Measurements from ENCODE around the gene MKX. TPM values are rescaled to one million over a fixed set of nuclear protein-coding genes. Genes with fewer than 3 reads are reported as not detected.

Gene MKX
- total RNA-seq, 1 experiment from 2014 or later = not detected

DNA sequence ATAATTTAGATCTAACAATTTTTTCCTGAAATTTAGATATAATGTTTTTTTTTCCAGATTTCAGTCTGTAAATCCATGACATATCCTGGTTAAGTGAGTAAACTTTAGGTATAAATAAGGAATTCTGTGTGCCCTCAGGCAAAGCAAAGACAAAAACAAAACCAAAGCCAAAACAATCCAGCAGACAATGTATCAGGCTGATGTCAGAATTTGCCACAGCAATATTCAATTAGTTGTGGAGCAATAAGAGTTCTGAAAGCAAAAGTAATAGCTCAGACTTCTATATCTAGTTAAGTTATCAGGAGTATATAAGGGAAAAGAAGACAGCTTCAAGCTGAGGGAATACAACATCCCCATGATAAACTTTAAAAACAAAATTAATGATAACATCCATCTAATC is 82.0 kb downstream of the MKX start:
- ChIA-PET CTCF (no interaction called here), POLR2A (no interaction called here)
- no peaks in the 10 kb centered on the region for H3K9me3 ChIP-seq (ENCODE audit: control insufficient read depth, insufficient read depth, low read depth, low read length)
- H3K4me3 ChIP-seq (ENCODE audit: low read depth in 2 of 2, low read length in 2 of 2) = no peak overlapping the region
- no peaks in the 10 kb centered on the region for H3K27me3 ChIP-seq (ENCODE audit: control insufficient read depth, insufficient read depth, low read length)
- no peak overlapping the region for H3K27ac ChIP-seq (ENCODE audit: low read length)
- in situ Hi-C loops (cut with HindIII; ENCODE audit: low pct_unique_long_range_greater_than_20kb, low sequenced_read_pairs) (no loop called here), intact Hi-C loops (cut with micrococcal nuclease; ENCODE audit: unreplicated experiment) (loop anchor here (10.0 kb wide), 1 partner anchor 219 kb away; no protein-coding TSS in a partner anchor)
- no peaks in the 10 kb centered on the region for H3K36me3 ChIP-seq (ENCODE audit: control insufficient read depth, insufficient read depth, low read length)
- no peak for TF ChIP-seq POLR2AphosphoS5 (IDR thresholded peaks at IDR 0.05; ENCODE audit: low read depth, low read length)
- TF ChIP-seq, protein P1, sequence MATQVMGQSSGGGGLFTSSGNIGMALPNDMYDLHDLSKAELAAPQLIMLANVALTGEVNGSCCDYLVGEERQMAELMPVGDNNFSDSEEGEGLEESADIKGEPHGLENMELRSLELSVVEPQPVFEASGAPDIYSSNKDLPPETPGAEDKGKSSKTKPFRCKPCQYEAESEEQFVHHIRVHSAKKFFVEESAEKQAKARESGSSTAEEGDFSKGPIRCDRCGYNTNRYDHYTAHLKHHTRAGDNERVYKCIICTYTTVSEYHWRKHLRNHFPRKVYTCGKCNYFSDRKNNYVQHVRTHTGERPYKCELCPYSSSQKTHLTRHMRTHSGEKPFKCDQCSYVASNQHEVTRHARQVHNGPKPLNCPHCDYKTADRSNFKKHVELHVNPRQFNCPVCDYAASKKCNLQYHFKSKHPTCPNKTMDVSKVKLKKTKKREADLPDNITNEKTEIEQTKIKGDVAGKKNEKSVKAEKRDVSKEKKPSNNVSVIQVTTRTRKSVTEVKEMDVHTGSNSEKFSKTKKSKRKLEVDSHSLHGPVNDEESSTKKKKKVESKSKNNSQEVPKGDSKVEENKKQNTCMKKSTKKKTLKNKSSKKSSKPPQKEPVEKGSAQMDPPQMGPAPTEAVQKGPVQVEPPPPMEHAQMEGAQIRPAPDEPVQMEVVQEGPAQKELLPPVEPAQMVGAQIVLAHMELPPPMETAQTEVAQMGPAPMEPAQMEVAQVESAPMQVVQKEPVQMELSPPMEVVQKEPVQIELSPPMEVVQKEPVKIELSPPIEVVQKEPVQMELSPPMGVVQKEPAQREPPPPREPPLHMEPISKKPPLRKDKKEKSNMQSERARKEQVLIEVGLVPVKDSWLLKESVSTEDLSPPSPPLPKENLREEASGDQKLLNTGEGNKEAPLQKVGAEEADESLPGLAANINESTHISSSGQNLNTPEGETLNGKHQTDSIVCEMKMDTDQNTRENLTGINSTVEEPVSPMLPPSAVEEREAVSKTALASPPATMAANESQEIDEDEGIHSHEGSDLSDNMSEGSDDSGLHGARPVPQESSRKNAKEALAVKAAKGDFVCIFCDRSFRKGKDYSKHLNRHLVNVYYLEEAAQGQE (IDR thresholded peaks at IDR 0.05; ENCODE audit: insufficient read depth in 1 of 2, low read depth in 2 of 2, low read length in 1 of 2) = no peak
- TF ChIP-seq TCF7L2 (IDR thresholded peaks at IDR 0.05; ENCODE audit: low read depth, low read length) = no peak
- TF ChIP-seq SIN3A (IDR thresholded peaks at IDR 0.05; ENCODE audit: borderline replicate concordance, insufficient read depth, low read depth, low read length) = no peak
- TF ChIP-seq, protein P2, sequence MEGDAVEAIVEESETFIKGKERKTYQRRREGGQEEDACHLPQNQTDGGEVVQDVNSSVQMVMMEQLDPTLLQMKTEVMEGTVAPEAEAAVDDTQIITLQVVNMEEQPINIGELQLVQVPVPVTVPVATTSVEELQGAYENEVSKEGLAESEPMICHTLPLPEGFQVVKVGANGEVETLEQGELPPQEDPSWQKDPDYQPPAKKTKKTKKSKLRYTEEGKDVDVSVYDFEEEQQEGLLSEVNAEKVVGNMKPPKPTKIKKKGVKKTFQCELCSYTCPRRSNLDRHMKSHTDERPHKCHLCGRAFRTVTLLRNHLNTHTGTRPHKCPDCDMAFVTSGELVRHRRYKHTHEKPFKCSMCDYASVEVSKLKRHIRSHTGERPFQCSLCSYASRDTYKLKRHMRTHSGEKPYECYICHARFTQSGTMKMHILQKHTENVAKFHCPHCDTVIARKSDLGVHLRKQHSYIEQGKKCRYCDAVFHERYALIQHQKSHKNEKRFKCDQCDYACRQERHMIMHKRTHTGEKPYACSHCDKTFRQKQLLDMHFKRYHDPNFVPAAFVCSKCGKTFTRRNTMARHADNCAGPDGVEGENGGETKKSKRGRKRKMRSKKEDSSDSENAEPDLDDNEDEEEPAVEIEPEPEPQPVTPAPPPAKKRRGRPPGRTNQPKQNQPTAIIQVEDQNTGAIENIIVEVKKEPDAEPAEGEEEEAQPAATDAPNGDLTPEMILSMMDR (IDR thresholded peaks at IDR 0.05) = no peak
- no TSS peak for BruUV-seq (replicated peaks)
- DNase-seq (ENCODE audit: low read depth, low spot score) = no peak
- H3K4me1 ChIP-seq (ENCODE audit: control insufficient read depth, insufficient read depth, low read length) = no peaks in the 10 kb centered on the region
- ATAC-seq = no peak

DNA sequence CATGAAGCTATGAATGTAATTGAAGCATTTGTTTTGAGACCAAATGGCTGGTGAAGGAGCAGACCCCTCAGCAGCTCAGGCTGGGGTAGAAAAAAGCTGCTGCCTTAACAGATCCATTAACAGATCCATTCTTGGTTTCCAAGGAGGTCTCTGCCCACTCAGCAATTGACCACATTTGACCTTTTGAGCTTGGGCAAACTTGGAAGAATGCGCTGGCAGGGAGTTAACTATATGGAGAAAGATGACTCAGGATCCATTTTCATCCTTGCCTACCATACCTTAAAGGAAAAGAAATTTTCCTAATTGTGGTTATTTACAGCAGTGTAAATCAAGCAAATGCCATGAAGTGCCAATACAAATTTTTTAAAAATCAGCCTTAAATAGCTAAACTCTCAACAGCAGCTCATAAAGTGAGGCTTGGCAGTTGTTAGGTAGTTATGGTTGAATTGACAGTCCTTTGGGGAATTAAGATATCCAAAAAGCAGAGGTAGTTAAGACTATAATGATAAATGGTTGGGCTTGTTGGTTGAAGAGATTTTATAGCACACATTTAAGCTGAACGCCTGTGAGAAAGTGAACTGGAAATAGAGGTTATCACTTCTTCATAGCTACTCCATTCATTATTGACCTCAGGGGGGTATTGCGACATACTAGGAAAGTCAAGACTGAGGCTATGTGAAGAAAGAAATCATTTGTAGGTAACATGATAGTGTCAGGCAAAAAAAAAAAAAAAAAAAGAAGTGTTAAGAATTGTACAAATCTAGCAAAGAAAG is 83.9 kb downstream of the MKX start:
- intact Hi-C loops (cut with micrococcal nuclease; ENCODE audit: unreplicated experiment) = loop anchor here (10.0 kb wide), 1 partner anchor 217 kb away; no protein-coding TSS in a partner anchor
- BruUV-seq (replicated peaks) = no TSS peak
- ATAC-seq = no peak
- no peak overlapping the region for H3K27ac ChIP-seq (ENCODE audit: low read length)
- H3K4me3 ChIP-seq (ENCODE audit: low read depth in 2 of 2, low read length in 2 of 2) = no peak overlapping the region
- H3K27me3 ChIP-seq (ENCODE audit: control insufficient read depth, insufficient read depth, low read length) = no peaks in the 10 kb centered on the region
- CTCF ChIA-PET = no interaction called here
- H3K9me3 ChIP-seq (ENCODE audit: control insufficient read depth, insufficient read depth, low read depth, low read length) = no peaks in the 10 kb centered on the region
- POLR2A ChIA-PET = no interaction called here
- H3K4me1 ChIP-seq (ENCODE audit: control insufficient read depth, insufficient read depth, low read length) = no peaks in the 10 kb centered on the region
- no peaks in the 10 kb centered on the region for H3K36me3 ChIP-seq (ENCODE audit: control insufficient read depth, insufficient read depth, low read length)
- no peak for DNase-seq (ENCODE audit: low read depth, low spot score)
- in situ Hi-C loops (cut with HindIII; ENCODE audit: low pct_unique_long_range_greater_than_20kb, low sequenced_read_pairs) = no loop called here
- TF ChIP-seq TCF7L2 (IDR thresholded peaks at IDR 0.05; ENCODE audit: low read depth, low read length) (no peak), POLR2AphosphoS5 (IDR thresholded peaks at IDR 0.05; ENCODE audit: low read depth, low read length) (no peak), SIN3A (IDR thresholded peaks at IDR 0.05; ENCODE audit: borderline replicate concordance, insufficient read depth, low read depth, low read length) (no peak)
- TF ChIP-seq, protein P1 (IDR thresholded peaks at IDR 0.05; ENCODE audit: insufficient read depth in 1 of 2, low read depth in 2 of 2, low read length in 1 of 2) = no peak
- TF ChIP-seq, protein P2 (IDR thresholded peaks at IDR 0.05) = no peak

Data from Panc1 (cell line).